ENCODE data around the gene SLC29A1.
A peak's percentile ranks its signal among the peaks of the same experiment; 100 is the strongest.

The SLC29A1 gene

GRCh38 chr6:44223319-44224028 is at the start of gene SLC29A1:
SLC29A1 (plus strand) TSS chr6:44223595; CDS start chr6:44227314, 3,719 bp downstream.
- peak; percentile 86 for DNase-seq (ENCODE audit: low read depth)
- TF ChIP-seq CTCF (IDR thresholded peaks at IDR 0.05; ENCODE audit: insufficient read depth, low read depth, low read length, missing control alignments) = peak; percentile 4
- peak within 1 kb of the TSS; percentile 51 for H3K4me3 ChIP-seq (ENCODE audit: low read depth, low read length)

- no peak for TF ChIP-seq CTCF (IDR thresholded peaks at IDR 0.05; ENCODE audit: insufficient read depth, low read depth, low read length, missing control alignments)
- peak overlapping the region; percentile 31; the same call in 1 of the 2 replicates for H3K4me3 ChIP-seq (ENCODE audit: low read depth, low read length)
- no peak for DNase-seq (ENCODE audit: low read depth)
Observed at GRCh38 chr6:44176130-44176761, 47.1 kb upstream of the SLC29A1 start.

GRCh38 chr6:44176762-44177509 is 46.5 kb upstream of the SLC29A1 start:
- no peak for TF ChIP-seq CTCF (IDR thresholded peaks at IDR 0.05; ENCODE audit: insufficient read depth, low read depth, low read length, missing control alignments)
- peak; percentile 80 for DNase-seq (ENCODE audit: low read depth)
- H3K4me3 ChIP-seq (ENCODE audit: low read depth, low read length) = peak overlapping the region; percentile 31

GRCh38 chr6:44177691-44178423 is 45.5 kb upstream of the SLC29A1 start:
- no peak overlapping the region for H3K4me3 ChIP-seq (ENCODE audit: low read depth, low read length)
- no peak for TF ChIP-seq CTCF (IDR thresholded peaks at IDR 0.05; ENCODE audit: insufficient read depth, low read depth, low read length, missing control alignments)
- DNase-seq (ENCODE audit: low read depth) = no peak

DNA sequence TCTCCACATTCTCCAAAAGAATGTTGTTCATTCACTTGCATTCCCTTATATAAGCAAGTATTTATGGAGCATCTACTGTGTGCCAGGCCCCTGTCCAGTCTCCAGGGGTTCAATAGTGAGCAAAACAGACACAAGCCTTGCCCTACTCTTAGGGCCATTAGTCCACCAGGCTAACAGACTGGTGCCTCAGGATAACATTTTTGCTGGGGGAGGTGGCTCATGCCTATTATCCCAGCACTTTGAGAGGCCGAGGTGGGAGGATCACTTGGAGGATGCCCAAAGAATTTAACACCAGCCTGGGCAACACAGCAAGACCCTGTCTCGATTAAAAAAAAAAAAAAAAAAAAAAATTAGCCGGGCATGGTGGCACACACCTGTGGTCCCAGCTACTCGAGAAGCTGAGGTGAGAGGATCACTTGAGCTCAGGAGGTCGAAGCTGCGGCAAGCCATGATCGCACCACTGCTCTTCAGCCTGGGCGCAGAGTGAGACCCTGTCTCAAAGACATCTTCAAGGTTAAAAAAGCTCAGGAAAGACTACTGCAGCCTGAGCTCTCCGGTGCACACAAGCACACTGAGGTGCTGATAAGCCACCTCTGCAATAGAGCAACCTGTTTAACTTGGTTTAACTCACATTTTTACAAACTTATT is 44.8 kb upstream of the SLC29A1 start:
- H3K4me3 ChIP-seq (ENCODE audit: low read depth, low read length) = no peak overlapping the region
- no peak for TF ChIP-seq CTCF (IDR thresholded peaks at IDR 0.05; ENCODE audit: insufficient read depth, low read depth, low read length, missing control alignments)
- no peak for DNase-seq (ENCODE audit: low read depth)

GRCh38 chr6:44179072-44179536 is 44.3 kb upstream of the SLC29A1 start:
- H3K4me3 ChIP-seq (ENCODE audit: low read depth, low read length) = no peak overlapping the region
- no peak for TF ChIP-seq CTCF (IDR thresholded peaks at IDR 0.05; ENCODE audit: insufficient read depth, low read depth, low read length, missing control alignments)
- no peak for DNase-seq (ENCODE audit: low read depth)
